H1 (cell line): ENCODE results near the gene SIPA1L2.

Experiments
- SP1 ChIP-seq: IDR thresholded peaks from 2 replicates; pipeline ENCODE4 v1.6.1; 2011; ENCODE audit warnings: low read depth, low read length
- TCF12 ChIP-seq: IDR thresholded peaks from 2 replicates; pipeline ENCODE4 v1.6.1; 2011; ENCODE audit warnings: low read depth, mild to moderate bottlenecking, low read length
- TF ChIP-seq, protein P1 (sequence below): IDR thresholded peaks from 2 replicates; pipeline ENCODE4 v1.6.1; 2012; ENCODE audit warnings: inconsistent platforms
- TF ChIP-seq, protein P2 (sequence below), 3 experiments: IDR thresholded peaks; 1 replicate in 2 of 3; 2 replicates in 1 of 3; pipeline versions ENCODE4 v1.5.1 to v1.6.1; 2011; ENCODE audit warnings: low read length in 3 of 3, mild to moderate bottlenecking in 3 of 3, inconsistent platforms in 2 of 3, low read depth in 1 of 3, moderate library complexity in 1 of 3; ENCODE audit not compliant: insufficient read depth in 1 of 3; ENCODE audit errors: control extremely low read depth in 1 of 3

DNA sequence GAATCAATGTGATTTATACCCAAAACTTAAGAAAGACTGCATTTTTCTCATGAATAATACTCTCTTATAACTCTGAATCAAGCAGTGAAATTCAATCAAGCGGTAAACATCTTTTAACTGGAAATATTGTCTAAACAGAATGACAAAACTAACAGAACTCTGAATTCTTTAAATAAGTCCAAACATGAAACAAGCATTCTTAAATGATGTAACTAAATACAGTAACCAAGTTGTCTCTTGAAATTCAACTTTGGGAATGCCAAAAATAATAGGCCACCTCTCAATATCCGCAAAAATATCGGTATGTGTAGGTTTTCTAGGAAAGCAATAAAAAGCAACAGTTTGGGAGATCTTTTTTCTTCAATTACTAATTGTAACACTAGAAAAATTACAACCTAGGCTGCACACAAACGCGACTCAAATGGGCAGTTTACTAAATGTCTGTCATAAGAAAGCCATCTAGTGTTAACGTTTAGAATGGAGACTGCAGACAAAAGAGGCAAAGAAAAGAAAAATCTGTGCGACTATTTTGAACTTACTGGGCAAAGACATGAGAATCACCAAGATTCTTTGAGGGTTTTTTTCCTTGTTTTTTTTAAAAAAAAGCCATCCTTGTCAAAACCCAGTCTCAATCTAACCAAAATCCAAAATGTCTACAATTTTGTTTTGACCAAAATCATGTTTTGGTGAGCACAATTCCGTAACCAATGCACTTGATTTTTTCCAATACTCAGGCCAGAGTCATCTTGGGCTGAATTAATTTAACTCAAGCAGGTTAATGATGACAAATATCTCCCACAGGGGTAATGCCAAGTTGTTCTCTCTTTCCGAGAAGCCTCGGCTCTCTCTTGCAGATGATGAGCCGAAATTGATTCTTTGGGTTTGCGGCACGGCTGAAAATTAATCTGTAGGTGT, 1.3 kb downstream of the SIPA1L2 start:
- TF ChIP-seq SP1 (no peak), TCF12 (no peak)
- TF ChIP-seq, protein P1, sequence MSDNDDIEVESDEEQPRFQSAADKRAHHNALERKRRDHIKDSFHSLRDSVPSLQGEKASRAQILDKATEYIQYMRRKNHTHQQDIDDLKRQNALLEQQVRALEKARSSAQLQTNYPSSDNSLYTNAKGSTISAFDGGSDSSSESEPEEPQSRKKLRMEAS = no peak
- TF ChIP-seq, protein P2, sequence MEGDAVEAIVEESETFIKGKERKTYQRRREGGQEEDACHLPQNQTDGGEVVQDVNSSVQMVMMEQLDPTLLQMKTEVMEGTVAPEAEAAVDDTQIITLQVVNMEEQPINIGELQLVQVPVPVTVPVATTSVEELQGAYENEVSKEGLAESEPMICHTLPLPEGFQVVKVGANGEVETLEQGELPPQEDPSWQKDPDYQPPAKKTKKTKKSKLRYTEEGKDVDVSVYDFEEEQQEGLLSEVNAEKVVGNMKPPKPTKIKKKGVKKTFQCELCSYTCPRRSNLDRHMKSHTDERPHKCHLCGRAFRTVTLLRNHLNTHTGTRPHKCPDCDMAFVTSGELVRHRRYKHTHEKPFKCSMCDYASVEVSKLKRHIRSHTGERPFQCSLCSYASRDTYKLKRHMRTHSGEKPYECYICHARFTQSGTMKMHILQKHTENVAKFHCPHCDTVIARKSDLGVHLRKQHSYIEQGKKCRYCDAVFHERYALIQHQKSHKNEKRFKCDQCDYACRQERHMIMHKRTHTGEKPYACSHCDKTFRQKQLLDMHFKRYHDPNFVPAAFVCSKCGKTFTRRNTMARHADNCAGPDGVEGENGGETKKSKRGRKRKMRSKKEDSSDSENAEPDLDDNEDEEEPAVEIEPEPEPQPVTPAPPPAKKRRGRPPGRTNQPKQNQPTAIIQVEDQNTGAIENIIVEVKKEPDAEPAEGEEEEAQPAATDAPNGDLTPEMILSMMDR (IDR thresholded peaks at IDR 0.05; ENCODE audit: control extremely low read depth in 1 of 3, insufficient read depth in 1 of 3, low read depth in 1 of 3, low read length in 3 of 3) = no peak
